GM23338 (cell line): ENCODE results near the gene ARSB. TPM values are rescaled to one million over a fixed set of nuclear protein-coding genes. Genes with fewer than 3 reads are reported as not detected.

Experiments
- ATAC-seq: fragments of 200-7000 bp; cut with Tn5 transposase; 3 replicates; pipeline ENCODE4 v1.9.1; 2020
- DNase-seq: peaks from one replicate; pipeline ENCODE4 v3.0.0-alpha.2; 2015; ENCODE audit warnings: low spot score
- H2AFZ ChIP-seq: fragments of 200-600 bp; sonication (generic); 2 replicates; pipeline ENCODE4 v1.8.0; 2016; ENCODE audit warnings: antibody characterized with exemption, mild to moderate bottlenecking, moderate library complexity
- H3F3A ChIP-seq: fragments of 200-600 bp; sonication (generic); replicated peaks from 2 replicates; pipeline ENCODE4 v1.8.0; 2017; ENCODE audit warnings: antibody characterized with exemption, mixed run types, low read depth
- H3K27ac ChIP-seq: fragments of 200-600 bp; sonication (generic); 2 replicates; pipeline ENCODE4 v1.6.1; 2016; ENCODE audit warnings: low read depth
- H3K27me3 ChIP-seq: fragments of 200-600 bp; sonication (generic); 2 replicates; pipeline ENCODE4 v1.8.0; 2016; ENCODE audit warnings: mild to moderate bottlenecking, mixed run types, moderate library complexity; ENCODE audit not compliant: insufficient read depth
- H3K36me3 ChIP-seq: fragments of 200-600 bp; sonication (generic); 2 replicates; pipeline ENCODE4 v1.8.0; 2016; ENCODE audit warnings: mild to moderate bottlenecking; ENCODE audit not compliant: insufficient read depth
- H3K4me1 ChIP-seq: fragments of 200-600 bp; sonication (generic); 2 replicates; pipeline ENCODE4 v1.8.0; 2016; ENCODE audit warnings: mild to moderate bottlenecking, moderate library complexity; ENCODE audit not compliant: insufficient read depth
- H3K4me2 ChIP-seq: fragments of 200-600 bp; sonication (generic); 2 replicates; pipeline ENCODE4 v1.7.1; 2017; ENCODE audit warnings: mixed run types
- H3K4me3 ChIP-seq: fragments of 200-600 bp; sonication (generic); 2 replicates; pipeline ENCODE4 v1.6.1; 2016; ENCODE audit warnings: mixed run types
- H3K79me2 ChIP-seq: fragments of 200-600 bp; sonication (generic); replicated peaks from 2 replicates; pipeline ENCODE4 v1.8.0; 2017; ENCODE audit warnings: mild to moderate bottlenecking; ENCODE audit not compliant: insufficient read depth
- H3K9me2 ChIP-seq: fragments of 200-600 bp; sonication (generic); 2 replicates; pipeline ENCODE4 v1.8.0; 2017; ENCODE audit not compliant: insufficient read depth
- H4K20me1 ChIP-seq: fragments of 200-600 bp; sonication (generic); replicated peaks from 2 replicates; pipeline ENCODE4 v1.8.0; 2017; ENCODE audit warnings: mild to moderate bottlenecking; ENCODE audit not compliant: insufficient read depth
- H3K27ac Mint-ChIP-seq: 2 replicates; pipeline ENCODE4 v1.8.0; 2020; ENCODE audit warnings: inconsistent platforms, mild to moderate bottlenecking, moderate library complexity, mixed read lengths
- H3K27me3 Mint-ChIP-seq: 3 replicates; pipeline ENCODE4 v1.8.0; 2022; ENCODE audit warnings: low read depth, mild to moderate bottlenecking, moderate library complexity, mixed read lengths, inconsistent platforms; ENCODE audit not compliant: insufficient read depth, poor library complexity
- H3K36me3 Mint-ChIP-seq: 3 replicates; pipeline ENCODE4 v1.8.0; 2021; ENCODE audit warnings: low read depth, mild to moderate bottlenecking, inconsistent platforms, moderate library complexity, mixed read lengths
- H3K4me1 Mint-ChIP-seq: 3 replicates; pipeline ENCODE4 v1.8.0; 2020; ENCODE audit warnings: mild to moderate bottlenecking, inconsistent platforms, mixed read lengths
- H3K4me3 Mint-ChIP-seq: 3 replicates; pipeline ENCODE4 v1.8.0; 2021; ENCODE audit warnings: moderate library complexity, mild to moderate bottlenecking, inconsistent platforms, mixed read lengths
- H3K9me3 Mint-ChIP-seq: 3 replicates; pipeline ENCODE4 v1.8.0; 2020; ENCODE audit warnings: moderate library complexity, mild to moderate bottlenecking, inconsistent platforms, mixed read lengths
- EZH2 ChIP-seq: fragments of 200-600 bp; sonication (generic); IDR thresholded peaks from one replicate; pipeline ENCODE4 v1.8.0; 2017; ENCODE audit warnings: antibody characterized with exemption, mild to moderate bottlenecking, low read depth; ENCODE audit not compliant: unreplicated experiment
- JUNB ChIP-seq: IDR thresholded peaks from one replicate; pipeline ENCODE4 v1.6.1; 2016; ENCODE audit warnings: antibody characterized with exemption; ENCODE audit not compliant: unreplicated experiment
- NANOG ChIP-seq: IDR thresholded peaks from 2 replicates; pipeline ENCODE4 v1.6.1; 2016; ENCODE audit warnings: antibody characterized with exemption, borderline replicate concordance
- POLR2AphosphoS5 ChIP-seq: IDR thresholded peaks from 2 replicates; pipeline ENCODE4 v1.6.1; 2016; ENCODE audit warnings: antibody characterized with exemption, low read depth
- STAT1 ChIP-seq: IDR thresholded peaks from one replicate; pipeline ENCODE4 v1.6.1; 2016; ENCODE audit warnings: antibody characterized with exemption; ENCODE audit not compliant: unreplicated experiment
- ZNF114 ChIP-seq: fragments of 250-450 bp; sonication (Bioruptor Pico); IDR thresholded peaks from 2 replicates; pipeline ENCODE4 v1.5.0; 2020; ENCODE audit warnings: mild to moderate bottlenecking, moderate library complexity
- ZNF331 ChIP-seq: fragments of 250-450 bp; sonication (Bioruptor Pico); IDR thresholded peaks from 2 replicates; pipeline ENCODE4 v1.5.0; 2020; ENCODE audit warnings: low read depth, mild to moderate bottlenecking, moderate library complexity
- polyA plus RNA-seq: library from polyadenylated mRNA; unstranded; fragments of >200 nt; fragmentation: Nextera tagmentation; extraction: Ambion mirVana; gene quantifications from 2 replicates; pipeline ENCODE4 v1.2.1, GENCODE V29; 2016
- total RNA-seq: library from RNA; depleted of rRNA; stranded (reverse); fragments of >200 nt; shearing (Covaris generic); gene quantifications from 2 replicates; pipeline ENCODE4 v1.2.3, GENCODE V29; 2014
- TF ChIP-seq, protein P1 (sequence below): IDR thresholded peaks from one replicate; pipeline ENCODE4 v1.6.1; 2018; ENCODE audit warnings: antibody characterized with exemption; ENCODE audit not compliant: unreplicated experiment
- TF ChIP-seq, protein P2 (sequence below), 2 experiments: fragments of 200-600 bp in 1 of 2; sonication (generic) in 1 of 2; conservative IDR thresholded peaks; 2 replicates each; pipeline versions ENCODE4 v1.5.1 to v1.6.1; 2016 to 2017; ENCODE audit warnings: antibody characterized with exemption in 2 of 2, low read depth in 2 of 2, mild to moderate bottlenecking in 2 of 2, moderate library complexity in 1 of 2
- TF ChIP-seq, protein P3 (sequence below): fragments of 250-450 bp; sonication (Bioruptor Pico); IDR thresholded peaks from 2 replicates; pipeline ENCODE4 v1.5.0; 2020; ENCODE audit warnings: mild to moderate bottlenecking, moderate library complexity
- TF ChIP-seq, protein P4 (sequence below): IDR thresholded peaks from 2 replicates; pipeline ENCODE4 v1.6.1; 2016; ENCODE audit warnings: antibody characterized with exemption

Gene ARSB
- total and polyA plus RNA-seq, 2 experiments from 2014 or later = 7.4 to 24.6 TPM

DNA sequence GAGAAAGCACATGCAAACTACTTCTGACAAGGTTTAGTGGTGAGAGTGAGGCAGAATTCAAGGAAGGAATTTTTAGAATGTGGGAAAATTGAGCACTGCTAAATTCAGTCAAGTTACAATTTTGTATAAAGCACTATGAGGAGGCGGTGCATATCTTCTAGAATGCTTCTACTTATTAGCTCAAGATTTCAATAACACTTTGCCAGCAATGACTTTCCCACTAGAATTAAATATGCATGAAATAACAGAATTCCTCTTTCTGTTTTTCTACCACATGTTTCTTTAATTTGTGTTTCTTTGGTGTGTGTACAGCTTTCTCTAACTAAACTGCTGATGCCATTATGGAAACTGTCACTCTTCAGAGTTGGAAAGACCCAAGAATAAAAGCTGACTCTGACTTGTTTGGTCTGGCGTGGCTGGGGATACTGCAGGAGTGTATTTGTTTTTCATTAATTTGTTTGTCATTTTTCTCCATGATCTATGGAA, 163.5 kb downstream of the ARSB start:
- 0 out of 3 replicates have a peak, but pooled peaks cover 2% of the 10 kb centered on the region for H3K4me1 Mint-ChIP-seq
- H3K27ac Mint-ChIP-seq = no peak overlapping the region
- TF ChIP-seq ZNF331 (no peak), NANOG (no peak), POLR2AphosphoS5 (no peak), EZH2 (no peak), STAT1 (no peak), JUNB (no peak), ZNF114 (no peak)
- TF ChIP-seq, protein P1, sequence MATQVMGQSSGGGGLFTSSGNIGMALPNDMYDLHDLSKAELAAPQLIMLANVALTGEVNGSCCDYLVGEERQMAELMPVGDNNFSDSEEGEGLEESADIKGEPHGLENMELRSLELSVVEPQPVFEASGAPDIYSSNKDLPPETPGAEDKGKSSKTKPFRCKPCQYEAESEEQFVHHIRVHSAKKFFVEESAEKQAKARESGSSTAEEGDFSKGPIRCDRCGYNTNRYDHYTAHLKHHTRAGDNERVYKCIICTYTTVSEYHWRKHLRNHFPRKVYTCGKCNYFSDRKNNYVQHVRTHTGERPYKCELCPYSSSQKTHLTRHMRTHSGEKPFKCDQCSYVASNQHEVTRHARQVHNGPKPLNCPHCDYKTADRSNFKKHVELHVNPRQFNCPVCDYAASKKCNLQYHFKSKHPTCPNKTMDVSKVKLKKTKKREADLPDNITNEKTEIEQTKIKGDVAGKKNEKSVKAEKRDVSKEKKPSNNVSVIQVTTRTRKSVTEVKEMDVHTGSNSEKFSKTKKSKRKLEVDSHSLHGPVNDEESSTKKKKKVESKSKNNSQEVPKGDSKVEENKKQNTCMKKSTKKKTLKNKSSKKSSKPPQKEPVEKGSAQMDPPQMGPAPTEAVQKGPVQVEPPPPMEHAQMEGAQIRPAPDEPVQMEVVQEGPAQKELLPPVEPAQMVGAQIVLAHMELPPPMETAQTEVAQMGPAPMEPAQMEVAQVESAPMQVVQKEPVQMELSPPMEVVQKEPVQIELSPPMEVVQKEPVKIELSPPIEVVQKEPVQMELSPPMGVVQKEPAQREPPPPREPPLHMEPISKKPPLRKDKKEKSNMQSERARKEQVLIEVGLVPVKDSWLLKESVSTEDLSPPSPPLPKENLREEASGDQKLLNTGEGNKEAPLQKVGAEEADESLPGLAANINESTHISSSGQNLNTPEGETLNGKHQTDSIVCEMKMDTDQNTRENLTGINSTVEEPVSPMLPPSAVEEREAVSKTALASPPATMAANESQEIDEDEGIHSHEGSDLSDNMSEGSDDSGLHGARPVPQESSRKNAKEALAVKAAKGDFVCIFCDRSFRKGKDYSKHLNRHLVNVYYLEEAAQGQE = no peak
- TF ChIP-seq, protein P2, sequence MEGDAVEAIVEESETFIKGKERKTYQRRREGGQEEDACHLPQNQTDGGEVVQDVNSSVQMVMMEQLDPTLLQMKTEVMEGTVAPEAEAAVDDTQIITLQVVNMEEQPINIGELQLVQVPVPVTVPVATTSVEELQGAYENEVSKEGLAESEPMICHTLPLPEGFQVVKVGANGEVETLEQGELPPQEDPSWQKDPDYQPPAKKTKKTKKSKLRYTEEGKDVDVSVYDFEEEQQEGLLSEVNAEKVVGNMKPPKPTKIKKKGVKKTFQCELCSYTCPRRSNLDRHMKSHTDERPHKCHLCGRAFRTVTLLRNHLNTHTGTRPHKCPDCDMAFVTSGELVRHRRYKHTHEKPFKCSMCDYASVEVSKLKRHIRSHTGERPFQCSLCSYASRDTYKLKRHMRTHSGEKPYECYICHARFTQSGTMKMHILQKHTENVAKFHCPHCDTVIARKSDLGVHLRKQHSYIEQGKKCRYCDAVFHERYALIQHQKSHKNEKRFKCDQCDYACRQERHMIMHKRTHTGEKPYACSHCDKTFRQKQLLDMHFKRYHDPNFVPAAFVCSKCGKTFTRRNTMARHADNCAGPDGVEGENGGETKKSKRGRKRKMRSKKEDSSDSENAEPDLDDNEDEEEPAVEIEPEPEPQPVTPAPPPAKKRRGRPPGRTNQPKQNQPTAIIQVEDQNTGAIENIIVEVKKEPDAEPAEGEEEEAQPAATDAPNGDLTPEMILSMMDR (conservative IDR thresholded peaks at IDR 0.05; ENCODE audit: low read depth in 2 of 2) = no peak
- TF ChIP-seq, protein P3, sequence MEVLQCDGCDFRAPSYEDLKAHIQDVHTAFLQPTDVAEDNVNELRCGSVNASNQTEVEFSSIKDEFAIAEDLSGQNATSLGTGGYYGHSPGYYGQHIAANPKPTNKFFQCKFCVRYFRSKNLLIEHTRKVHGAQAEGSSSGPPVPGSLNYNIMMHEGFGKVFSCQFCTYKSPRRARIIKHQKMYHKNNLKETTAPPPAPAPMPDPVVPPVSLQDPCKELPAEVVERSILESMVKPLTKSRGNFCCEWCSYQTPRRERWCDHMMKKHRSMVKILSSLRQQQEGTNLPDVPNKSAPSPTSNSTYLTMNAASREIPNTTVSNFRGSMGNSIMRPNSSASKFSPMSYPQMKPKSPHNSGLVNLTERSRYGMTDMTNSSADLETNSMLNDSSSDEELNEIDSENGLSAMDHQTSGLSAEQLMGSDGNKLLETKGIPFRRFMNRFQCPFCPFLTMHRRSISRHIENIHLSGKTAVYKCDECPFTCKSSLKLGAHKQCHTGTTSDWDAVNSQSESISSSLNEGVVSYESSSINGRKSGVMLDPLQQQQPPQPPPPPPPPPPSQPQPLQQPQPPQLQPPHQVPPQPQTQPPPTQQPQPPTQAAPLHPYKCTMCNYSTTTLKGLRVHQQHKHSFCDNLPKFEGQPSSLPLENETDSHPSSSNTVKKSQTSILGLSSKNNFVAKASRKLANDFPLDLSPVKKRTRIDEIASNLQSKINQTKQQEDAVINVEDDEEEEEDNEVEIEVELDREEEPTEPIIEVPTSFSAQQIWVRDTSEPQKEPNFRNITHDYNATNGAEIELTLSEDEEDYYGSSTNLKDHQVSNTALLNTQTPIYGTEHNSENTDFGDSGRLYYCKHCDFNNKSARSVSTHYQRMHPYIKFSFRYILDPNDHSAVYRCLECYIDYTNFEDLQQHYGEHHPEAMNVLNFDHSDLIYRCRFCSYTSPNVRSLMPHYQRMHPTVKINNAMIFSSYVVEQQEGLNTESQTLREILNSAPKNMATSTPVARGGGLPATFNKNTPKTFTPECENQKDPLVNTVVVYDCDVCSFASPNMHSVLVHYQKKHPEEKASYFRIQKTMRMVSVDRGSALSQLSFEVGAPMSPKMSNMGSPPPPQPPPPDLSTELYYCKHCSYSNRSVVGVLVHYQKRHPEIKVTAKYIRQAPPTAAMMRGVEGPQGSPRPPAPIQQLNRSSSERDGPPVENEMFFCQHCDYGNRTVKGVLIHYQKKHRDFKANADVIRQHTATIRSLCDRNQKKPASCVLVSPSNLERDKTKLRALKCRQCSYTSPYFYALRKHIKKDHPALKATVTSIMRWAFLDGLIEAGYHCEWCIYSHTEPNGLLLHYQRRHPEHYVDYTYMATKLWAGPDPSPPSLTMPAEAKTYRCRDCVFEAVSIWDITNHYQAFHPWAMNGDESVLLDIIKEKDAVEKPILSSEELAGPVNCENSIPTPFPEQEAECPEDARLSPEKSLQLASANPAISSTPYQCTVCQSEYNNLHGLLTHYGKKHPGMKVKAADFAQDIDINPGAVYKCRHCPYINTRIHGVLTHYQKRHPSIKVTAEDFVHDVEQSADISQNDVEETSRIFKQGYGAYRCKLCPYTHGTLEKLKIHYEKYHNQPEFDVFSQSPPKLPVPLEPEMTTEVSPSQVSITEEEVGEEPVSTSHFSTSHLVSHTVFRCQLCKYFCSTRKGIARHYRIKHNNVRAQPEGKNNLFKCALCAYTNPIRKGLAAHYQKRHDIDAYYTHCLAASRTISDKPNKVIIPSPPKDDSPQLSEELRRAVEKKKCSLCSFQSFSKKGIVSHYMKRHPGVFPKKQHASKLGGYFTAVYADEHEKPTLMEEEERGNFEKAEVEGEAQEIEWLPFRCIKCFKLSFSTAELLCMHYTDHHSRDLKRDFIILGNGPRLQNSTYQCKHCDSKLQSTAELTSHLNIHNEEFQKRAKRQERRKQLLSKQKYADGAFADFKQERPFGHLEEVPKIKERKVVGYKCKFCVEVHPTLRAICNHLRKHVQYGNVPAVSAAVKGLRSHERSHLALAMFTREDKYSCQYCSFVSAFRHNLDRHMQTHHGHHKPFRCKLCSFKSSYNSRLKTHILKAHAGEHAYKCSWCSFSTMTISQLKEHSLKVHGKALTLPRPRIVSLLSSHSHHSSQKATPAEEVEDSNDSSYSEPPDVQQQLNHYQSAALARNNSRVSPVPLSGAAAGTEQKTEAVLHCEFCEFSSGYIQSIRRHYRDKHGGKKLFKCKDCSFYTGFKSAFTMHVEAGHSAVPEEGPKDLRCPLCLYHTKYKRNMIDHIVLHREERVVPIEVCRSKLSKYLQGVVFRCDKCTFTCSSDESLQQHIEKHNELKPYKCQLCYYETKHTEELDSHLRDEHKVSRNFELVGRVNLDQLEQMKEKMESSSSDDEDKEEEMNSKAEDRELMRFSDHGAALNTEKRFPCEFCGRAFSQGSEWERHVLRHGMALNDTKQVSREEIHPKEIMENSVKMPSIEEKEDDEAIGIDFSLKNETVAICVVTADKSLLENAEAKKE = no peak
- TF ChIP-seq, protein P4, sequence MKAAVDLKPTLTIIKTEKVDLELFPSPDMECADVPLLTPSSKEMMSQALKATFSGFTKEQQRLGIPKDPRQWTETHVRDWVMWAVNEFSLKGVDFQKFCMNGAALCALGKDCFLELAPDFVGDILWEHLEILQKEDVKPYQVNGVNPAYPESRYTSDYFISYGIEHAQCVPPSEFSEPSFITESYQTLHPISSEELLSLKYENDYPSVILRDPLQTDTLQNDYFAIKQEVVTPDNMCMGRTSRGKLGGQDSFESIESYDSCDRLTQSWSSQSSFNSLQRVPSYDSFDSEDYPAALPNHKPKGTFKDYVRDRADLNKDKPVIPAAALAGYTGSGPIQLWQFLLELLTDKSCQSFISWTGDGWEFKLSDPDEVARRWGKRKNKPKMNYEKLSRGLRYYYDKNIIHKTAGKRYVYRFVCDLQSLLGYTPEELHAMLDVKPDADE = no peak
- H3K27ac ChIP-seq = no peak overlapping the region
- H3K4me1 ChIP-seq = no peaks in the 10 kb centered on the region
- no peak overlapping the region for H3K4me3 ChIP-seq
- H3K79me2 ChIP-seq = no peaks in the 10 kb centered on the region
- no peaks in the 10 kb centered on the region for H3K27me3 Mint-ChIP-seq
- H3K27me3 ChIP-seq = no peaks in the 10 kb centered on the region
- H3K36me3 Mint-ChIP-seq = no peaks in the 10 kb centered on the region
- DNase-seq (no peak), ATAC-seq (no peak)
- H4K20me1 ChIP-seq = no peaks in the 10 kb centered on the region
- no peaks in the 10 kb centered on the region; the same call in 1 of the 2 replicates for H3K9me2 ChIP-seq
- H3K4me3 Mint-ChIP-seq = no peak overlapping the region
- H3F3A ChIP-seq = no peaks in the 10 kb centered on the region
- no peaks in the 10 kb centered on the region for H3K36me3 ChIP-seq
- no peaks in the 10 kb centered on the region for H3K9me3 Mint-ChIP-seq
- H2AFZ ChIP-seq = no peak overlapping the region
- no peak overlapping the region for H3K4me2 ChIP-seq
